Neuronal stem cell (in vitro differentiated cells): Measurements from ENCODE around the gene MEGF6.

Experiments used
- DNase-seq: peaks from one replicate; pipeline ENCODE4 v3.0.0-alpha.2; 2013; ENCODE audit warnings: low spot score
- H2AFZ ChIP-seq: one replicate; pipeline ENCODE4 v1.6.1; 2013; ENCODE audit warnings: mild to moderate bottlenecking, low read length, inconsistent platforms
- H2AK5ac ChIP-seq: 2 replicates; pipeline ENCODE4 v1.6.1; 2013; ENCODE audit warnings: low read depth, mild to moderate bottlenecking, inconsistent platforms, low read length, moderate library complexity, mixed read lengths
- H2BK120ac ChIP-seq: 2 replicates; pipeline ENCODE4 v1.6.1; 2013; ENCODE audit warnings: low read depth, mild to moderate bottlenecking, inconsistent platforms, low read length, moderate library complexity, mixed read lengths
- H2BK12ac ChIP-seq: one replicate; pipeline ENCODE4 v1.6.1; 2013; ENCODE audit warnings: low read length, inconsistent platforms
- H2BK15ac ChIP-seq: 2 replicates; pipeline ENCODE4 v1.6.1; 2013; ENCODE audit warnings: mild to moderate bottlenecking, low read length, inconsistent platforms, mixed read lengths
- H2BK5ac ChIP-seq: one replicate; pipeline ENCODE4 v1.6.1; 2013; ENCODE audit warnings: inconsistent platforms, mild to moderate bottlenecking, low read length, moderate library complexity
- H3K14ac ChIP-seq: one replicate; pipeline ENCODE4 v1.6.1; 2013; ENCODE audit warnings: low read length, inconsistent platforms
- H3K18ac ChIP-seq: 2 replicates; pipeline ENCODE4 v1.6.1; 2013; ENCODE audit warnings: low read length, inconsistent platforms
- H3K23ac ChIP-seq: 2 replicates; pipeline ENCODE4 v1.6.1; 2013; ENCODE audit warnings: low read depth, mild to moderate bottlenecking, mixed read lengths, low read length, inconsistent platforms; ENCODE audit not compliant: poor library complexity
- H3K27ac ChIP-seq: replicated peaks from 3 replicates; pipeline ENCODE4 v1.5.1; 2013; ENCODE audit warnings: low read length, inconsistent platforms
- H3K27me3 ChIP-seq, 3 experiments: 2 replicates each; pipeline ENCODE4 v1.6.1; 2013; ENCODE audit warnings: low read length in 3 of 3, mild to moderate bottlenecking in 2 of 3, inconsistent platforms in 1 of 3, low read depth in 1 of 3, mixed read lengths in 1 of 3, moderate library complexity in 1 of 3; ENCODE audit not compliant: control insufficient read depth in 3 of 3, insufficient read depth in 3 of 3
- H3K36me3 ChIP-seq, 2 donors: replicated peaks in 1 of 2; 2 replicates each; pipeline ENCODE4 v1.6.1; 2013; ENCODE audit warnings: low read length in 2 of 2; ENCODE audit not compliant: control insufficient read depth in 2 of 2, insufficient read depth in 2 of 2
- H3K4ac ChIP-seq: 2 replicates; pipeline ENCODE4 v1.6.1; 2013; ENCODE audit warnings: inconsistent platforms, mild to moderate bottlenecking, low read length, moderate library complexity
- H3K4me1 ChIP-seq, 2 donors: 1 replicate in 1 of 2; 2 replicates in 1 of 2; pipeline ENCODE4 v1.6.1; 2013; ENCODE audit warnings: low read length in 2 of 2, low read depth in 1 of 2; ENCODE audit not compliant: control insufficient read depth in 2 of 2, insufficient read depth in 1 of 2
- H3K4me2 ChIP-seq: one replicate; pipeline ENCODE4 v1.6.1; 2013; ENCODE audit warnings: mild to moderate bottlenecking, low read length, inconsistent platforms; ENCODE audit not compliant: insufficient read depth, poor library complexity, severe bottlenecking
- H3K4me3 ChIP-seq, 2 donors: 2 replicates each; pipeline ENCODE4 v1.5.1; 2013; ENCODE audit warnings: low read length in 2 of 2, mild to moderate bottlenecking in 2 of 2, inconsistent platforms in 1 of 2, moderate library complexity in 1 of 2
- H3K79me1 ChIP-seq: one replicate; pipeline ENCODE4 v1.6.1; 2013; ENCODE audit warnings: low read depth, mild to moderate bottlenecking, inconsistent platforms, low read length, moderate library complexity
- H3K9ac ChIP-seq: one replicate; pipeline ENCODE4 v1.6.1; 2013; ENCODE audit warnings: mild to moderate bottlenecking, low read depth, low read length, inconsistent platforms; ENCODE audit not compliant: poor library complexity
- H3K9me3 ChIP-seq, 2 donors: replicated peaks in 1 of 2; 2 replicates each; pipeline versions ENCODE3 to v1.6.1; 2013; ENCODE audit warnings: low read length in 2 of 2, mild to moderate bottlenecking in 2 of 2, inconsistent platforms in 1 of 2, low read depth in 1 of 2, mixed read lengths in 1 of 2, moderate library complexity in 1 of 2; ENCODE audit not compliant: control insufficient read depth in 2 of 2, insufficient read depth in 1 of 2
- H4K8ac ChIP-seq: one replicate; pipeline ENCODE4 v1.6.1; 2013; ENCODE audit warnings: low read depth, mild to moderate bottlenecking, inconsistent platforms, low read length, moderate library complexity
- H4K91ac ChIP-seq: one replicate; pipeline ENCODE4 v1.6.1; 2013; ENCODE audit warnings: low read length, low read depth, mild to moderate bottlenecking, inconsistent platforms; ENCODE audit not compliant: poor library complexity
- WGBS, 2 donors: extraction: QIAGEN DNeasy Blood & Tissue Kit; methylation state at CpG; one replicate each; pipeline ENCODE4 v1.1.7; 2013; ENCODE audit warnings: missing lambda C conversion rate in 2 of 2, mixed read lengths in 1 of 2; ENCODE audit not compliant: insufficient read length in 2 of 2, insufficient replicate concordance in 1 of 2; ENCODE audit errors: extremely low coverage in 2 of 2; 5-methylcytosine and 5-hydroxymethylcytosine counted together

The MEGF6 gene

DNA sequence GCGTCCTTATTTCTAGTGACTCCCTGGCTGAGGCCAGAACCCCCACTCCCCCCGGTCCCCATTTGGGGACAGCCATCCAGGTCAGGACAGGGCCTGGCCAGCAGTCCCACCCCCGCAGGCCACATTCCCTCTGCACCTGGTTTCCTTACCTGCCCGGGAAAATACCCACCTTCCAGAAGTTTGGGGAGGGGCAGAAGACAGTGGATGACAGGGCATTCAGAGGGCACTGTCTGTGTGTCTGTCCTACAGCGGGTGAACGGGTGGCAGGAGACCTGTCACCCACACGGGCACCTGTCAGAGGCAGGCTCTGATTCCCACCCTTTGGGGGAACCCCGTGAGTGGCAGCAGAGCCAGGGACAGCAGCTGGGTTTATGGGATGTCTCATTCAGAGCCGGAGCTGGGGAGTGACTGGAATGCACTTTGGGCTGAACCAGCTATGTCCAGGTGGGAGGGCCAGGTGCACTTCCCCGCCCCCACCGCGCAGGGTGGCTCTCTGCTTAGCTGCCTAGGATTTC, 154.8 kb downstream of the MEGF6 start:
- Histone ChIP-seq H3K4ac (no peak overlapping the region), H3K36me3 (no peaks in the 10 kb centered on the region), H3K27ac (no peak overlapping the region), H4K91ac (no peak overlapping the region), H3K9ac (no peak overlapping the region), H3K79me1 (peaks cover 3% of the 10 kb centered on the region), H3K23ac (peak overlapping the region; percentile 65), H3K4me2 (no peak overlapping the region), H3K9me3 (no peaks in the 10 kb centered on the region), H2BK12ac (no peak overlapping the region), H2BK15ac (peak overlapping the region; percentile 89), H3K27me3 (peaks cover 0 to 11% (median 5%) of the 10 kb centered on the region in 3 experiments), H3K18ac (no peak overlapping the region), H4K8ac (no peak overlapping the region), H3K4me3 (no peak overlapping the region), H2AK5ac (peak overlapping the region; percentile 24), H3K4me1 (peaks cover 20 to 32% of the 10 kb centered on the region in 2 donors), H3K14ac (peak overlapping the region; percentile 56), H2AFZ (no peak overlapping the region), H2BK5ac (no peak overlapping the region), H2BK120ac (no peak overlapping the region)
- WGBS, 2 donors = no CpG with 5 or more reads among the region's 12 CpGs
- no peak for DNase-seq

DNA sequence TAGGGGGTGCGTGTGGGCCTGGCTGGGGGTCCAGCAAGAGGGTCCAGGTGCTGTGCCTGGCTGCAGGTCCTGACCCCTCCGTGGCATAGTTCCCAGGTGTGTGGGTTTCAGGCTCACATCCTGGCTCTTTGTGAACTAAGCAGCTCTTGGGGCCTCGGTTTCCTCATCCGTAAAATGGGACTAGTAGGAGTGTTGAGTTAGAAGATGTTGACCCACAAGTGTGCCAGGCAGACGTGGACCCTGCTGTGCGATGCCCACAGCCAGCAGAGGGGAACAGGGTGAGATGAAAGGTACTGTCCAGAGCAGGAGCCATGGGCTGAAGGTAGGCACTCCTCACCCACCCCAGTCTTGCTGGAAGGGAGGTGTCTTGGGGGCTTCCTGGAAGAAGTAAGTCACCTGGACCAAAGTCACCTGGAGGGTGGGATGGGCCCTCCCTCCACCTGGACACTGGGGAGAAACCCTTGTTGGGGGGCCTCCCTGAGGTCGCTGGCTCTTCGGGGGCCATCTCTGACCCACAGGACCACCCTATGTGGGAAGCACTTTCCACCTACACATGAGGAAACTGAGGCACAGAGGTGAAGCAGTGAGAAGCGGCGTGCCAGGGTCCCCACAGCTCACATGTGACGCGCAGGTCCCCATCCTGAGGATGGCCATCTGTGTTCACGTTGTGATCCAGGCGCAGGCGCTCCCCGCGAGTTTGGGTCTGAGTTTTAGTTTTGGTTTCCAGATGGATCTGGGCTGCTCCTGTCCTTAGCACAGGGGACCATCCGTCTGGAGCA, 155.4 kb downstream of the MEGF6 start:
- H2AFZ ChIP-seq = no peak overlapping the region
- peak overlapping the region; percentile 56 for H3K14ac ChIP-seq
- no peaks in the 10 kb centered on the region for H3K9me3 ChIP-seq
- peak overlapping the region; percentile 46 to 53 for H3K4me3 ChIP-seq
- peak overlapping the region; percentile 97 for H2BK12ac ChIP-seq
- peak overlapping the region; percentile 57 for H3K18ac ChIP-seq
- peak overlapping the region; percentile 85 for H3K23ac ChIP-seq
- peaks cover 0 to 11% (median 5%) of the 10 kb centered on the region in 3 experiments for H3K27me3 ChIP-seq
- H3K9ac ChIP-seq = no peak overlapping the region
- H4K8ac ChIP-seq = no peak overlapping the region
- no CpG with 5 or more reads among the region's 18 CpGs for WGBS, 2 donors
- no peak overlapping the region for H3K27ac ChIP-seq
- peaks cover 3% of the 10 kb centered on the region for H3K79me1 ChIP-seq
- H2BK15ac ChIP-seq = peak overlapping the region; percentile 89
- H2BK120ac ChIP-seq = no peak overlapping the region
- no peak overlapping the region for H4K91ac ChIP-seq
- H3K4me2 ChIP-seq = no peak overlapping the region
- H3K4ac ChIP-seq = no peak overlapping the region
- peak overlapping the region; percentile 24 for H2AK5ac ChIP-seq
- no peaks in the 10 kb centered on the region for H3K36me3 ChIP-seq
- peaks cover 20 to 29% of the 10 kb centered on the region in 2 donors for H3K4me1 ChIP-seq
- DNase-seq = no peak
- peak overlapping the region; percentile 75 for H2BK5ac ChIP-seq

DNA sequence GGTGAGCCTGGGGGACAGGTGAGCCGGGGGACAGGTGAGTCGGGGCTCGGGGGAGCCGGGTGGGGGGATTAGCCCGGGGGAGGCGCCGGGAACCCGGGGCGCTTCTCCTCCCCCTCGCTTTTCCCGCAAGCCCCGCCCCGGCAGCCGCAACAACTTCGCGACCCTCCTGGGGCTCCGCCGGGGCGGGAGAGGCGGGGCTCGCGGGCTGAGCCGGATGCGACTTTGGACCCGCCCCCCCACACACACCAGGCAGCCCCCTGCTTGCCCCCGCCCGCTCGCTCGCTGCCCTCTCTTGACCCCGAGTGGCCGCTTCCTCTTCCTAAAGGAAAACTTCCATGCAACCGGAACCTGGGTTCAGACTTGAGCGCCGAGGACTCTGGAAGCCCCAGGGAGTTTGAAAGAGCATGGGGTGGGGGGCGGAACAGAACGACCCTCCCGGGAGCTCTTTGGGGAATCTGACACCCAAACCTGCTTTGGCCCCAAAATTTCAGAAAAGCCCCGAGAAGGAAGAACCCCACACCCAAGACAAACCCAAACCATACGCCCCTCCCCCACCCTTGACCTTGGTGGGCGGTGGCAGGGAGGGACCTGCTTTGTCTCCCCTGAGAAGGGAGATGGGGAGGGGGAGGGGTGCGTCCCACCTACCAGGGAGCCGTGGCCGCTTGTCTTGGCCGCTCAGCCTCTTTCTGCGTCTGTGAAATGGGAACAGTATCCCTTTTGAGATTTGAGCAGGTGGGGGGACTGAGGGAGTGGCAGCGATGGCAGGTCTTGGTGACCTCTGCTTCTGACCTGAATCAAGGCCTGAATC, 156.3 kb downstream of the MEGF6 start:
- Histone ChIP-seq H2AFZ (peak overlapping the region; percentile 94), H3K4ac (no peak overlapping the region), H3K79me1 (peaks cover 3% of the 10 kb centered on the region), H2AK5ac (peak overlapping the region; percentile 24), H4K91ac (no peak overlapping the region), H3K9me3 (no peaks in the 10 kb centered on the region), H2BK5ac (peak overlapping the region; percentile 75), H2BK15ac (peak overlapping the region; percentile 89), H4K8ac (peak overlapping the region; percentile 3), H3K14ac (no peak overlapping the region), H3K36me3 (no peaks in the 10 kb centered on the region), H2BK12ac (peak overlapping the region; percentile 97), H3K27me3 (peaks cover 0 to 11% (median 5%) of the 10 kb centered on the region in 3 experiments), H3K4me2 (peak overlapping the region; percentile 100), H3K23ac (peak overlapping the region; percentile 95), H3K9ac (peak overlapping the region; percentile 86), H2BK120ac (no peak overlapping the region), H3K18ac (peak overlapping the region; percentile 95), H3K27ac (no peak overlapping the region), H3K4me1 (peaks cover 20 to 21% of the 10 kb centered on the region in 2 donors), H3K4me3 (peak overlapping the region; percentile 53 to 82)
- no CpG with 5 or more reads among the region's 46 CpGs for WGBS, 2 donors
- peak; percentile 50 for DNase-seq
